Activated CD8-positive, alpha-beta memory T cell treated with anti-CD3 and anti-CD28 coated beads, Interleukin-2, amount 50 U/mL, for 48 hours (primary cell): Measurements from ENCODE around the gene SLC7A8.

Experiments
- DNase-seq: peaks from one replicate; pipeline ENCODE4 v3.0.0-alpha.2; 2020

Gene SLC7A8

DNA sequence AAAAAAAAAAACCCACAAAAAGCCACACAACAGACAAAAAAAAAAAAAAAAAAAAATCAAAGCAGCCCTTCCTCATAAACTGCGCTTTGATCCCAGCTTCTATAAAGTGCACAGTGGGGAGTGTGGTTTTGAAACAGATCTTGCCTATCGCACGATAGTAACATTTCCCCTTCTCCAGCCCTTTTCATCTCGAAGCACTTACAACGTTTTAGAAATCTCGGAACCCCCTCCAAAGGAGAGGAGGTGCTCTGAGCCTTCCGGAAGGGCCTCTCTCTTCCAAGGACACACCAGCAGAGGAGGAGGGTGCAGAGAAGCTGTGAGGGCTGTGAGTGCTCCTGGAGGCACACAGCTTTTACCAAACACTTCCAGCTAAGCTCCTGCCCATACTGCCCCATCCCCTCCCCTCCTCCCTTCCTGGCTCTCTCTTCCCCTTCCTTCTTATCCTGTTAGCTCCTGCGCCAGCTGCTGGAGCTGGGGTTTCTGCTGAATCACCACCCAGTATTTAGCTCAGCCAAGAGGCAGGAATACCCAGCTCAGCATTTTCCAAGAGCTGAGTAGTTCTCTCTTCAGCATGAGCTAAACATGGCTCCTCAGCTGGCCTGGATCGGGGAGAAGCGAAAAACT, 28.4 kb downstream of the SLC7A8 start:
- DNase-seq: no peak

DNA sequence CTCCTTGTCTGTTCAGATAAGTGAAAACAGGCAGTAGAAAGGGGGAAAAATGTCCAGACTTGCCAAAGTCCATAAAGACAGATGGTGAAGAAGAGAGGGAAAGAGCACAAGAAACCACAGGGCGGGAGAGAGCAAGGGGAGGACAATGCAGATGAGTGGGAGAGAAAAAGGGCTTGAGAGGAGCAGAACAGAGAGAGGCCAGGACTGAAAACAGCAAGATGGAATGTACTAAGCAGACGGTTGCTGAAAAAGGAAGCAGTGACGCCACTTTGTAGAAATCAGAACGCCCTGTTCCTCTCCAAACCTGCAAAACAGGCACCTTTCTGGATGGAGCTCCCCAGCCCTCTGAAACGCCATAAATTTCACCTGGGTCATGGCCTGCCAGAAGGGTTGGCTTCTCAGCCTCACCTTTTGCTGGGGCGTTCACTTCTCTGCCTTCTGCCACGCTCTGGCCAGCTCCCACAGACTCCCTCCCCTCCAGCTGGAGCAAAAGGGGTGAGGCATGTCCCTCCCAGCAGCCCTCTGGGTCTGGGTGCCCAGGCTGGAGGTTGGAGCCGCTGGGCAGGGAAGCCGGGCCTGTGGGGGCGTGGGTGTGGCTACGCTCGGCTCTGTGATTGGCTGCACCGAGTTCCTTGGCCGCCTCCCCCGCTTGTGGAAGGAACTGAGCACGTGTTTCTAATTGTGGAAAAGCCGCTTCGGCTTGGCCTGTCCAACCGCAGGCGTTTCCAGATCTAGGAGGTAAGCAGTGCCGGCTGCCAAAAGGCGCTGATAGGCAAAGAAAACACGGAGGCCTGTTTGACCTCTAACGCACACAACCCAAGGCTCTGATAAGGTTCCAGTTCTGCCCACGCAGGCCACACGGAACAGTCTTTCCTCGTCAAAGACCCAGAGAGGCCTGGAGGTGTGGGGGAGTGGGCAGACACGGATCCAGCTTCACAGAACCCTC, 29.3 kb downstream of the SLC7A8 start:
- DNase-seq: no peak

DNA sequence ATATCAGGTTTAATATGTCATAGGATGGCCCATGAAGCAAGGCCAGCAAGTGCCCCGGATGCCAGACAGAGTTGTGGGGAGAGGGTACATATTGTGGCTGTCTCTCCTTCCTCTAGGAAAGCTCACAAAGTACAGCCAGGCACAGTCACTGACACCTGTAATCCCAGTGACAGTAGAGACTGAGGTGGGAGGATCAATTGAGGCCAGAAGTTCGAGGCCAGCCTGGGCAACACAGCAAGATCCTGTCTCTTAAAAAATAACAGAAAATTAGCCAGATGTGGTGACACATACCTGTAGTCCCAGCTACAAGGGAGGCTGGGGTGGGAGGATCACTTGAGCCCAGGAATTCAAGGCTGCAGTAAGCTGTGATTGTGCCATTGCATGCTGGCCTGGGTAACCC, 32.1 kb downstream of the SLC7A8 start:
- no peak for DNase-seq

DNA sequence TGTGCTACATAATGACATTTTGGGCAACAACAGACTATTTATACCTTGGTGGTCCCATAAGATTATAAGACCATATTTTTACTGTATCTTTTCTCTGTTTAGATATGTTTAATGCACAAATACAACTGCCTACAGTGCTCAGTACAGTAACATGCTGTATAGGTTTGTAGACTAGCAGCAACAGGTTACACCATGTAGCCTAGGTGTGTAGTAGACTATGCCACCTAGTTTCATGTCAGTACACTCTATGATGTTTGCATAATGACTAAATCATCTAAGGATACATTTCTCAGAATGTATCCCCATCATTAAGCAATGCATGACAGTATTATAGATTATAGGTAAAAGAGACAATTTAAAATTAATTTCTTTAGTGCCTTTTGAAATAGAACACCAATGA, 33.7 kb downstream of the SLC7A8 start:
- no peak for DNase-seq

DNA sequence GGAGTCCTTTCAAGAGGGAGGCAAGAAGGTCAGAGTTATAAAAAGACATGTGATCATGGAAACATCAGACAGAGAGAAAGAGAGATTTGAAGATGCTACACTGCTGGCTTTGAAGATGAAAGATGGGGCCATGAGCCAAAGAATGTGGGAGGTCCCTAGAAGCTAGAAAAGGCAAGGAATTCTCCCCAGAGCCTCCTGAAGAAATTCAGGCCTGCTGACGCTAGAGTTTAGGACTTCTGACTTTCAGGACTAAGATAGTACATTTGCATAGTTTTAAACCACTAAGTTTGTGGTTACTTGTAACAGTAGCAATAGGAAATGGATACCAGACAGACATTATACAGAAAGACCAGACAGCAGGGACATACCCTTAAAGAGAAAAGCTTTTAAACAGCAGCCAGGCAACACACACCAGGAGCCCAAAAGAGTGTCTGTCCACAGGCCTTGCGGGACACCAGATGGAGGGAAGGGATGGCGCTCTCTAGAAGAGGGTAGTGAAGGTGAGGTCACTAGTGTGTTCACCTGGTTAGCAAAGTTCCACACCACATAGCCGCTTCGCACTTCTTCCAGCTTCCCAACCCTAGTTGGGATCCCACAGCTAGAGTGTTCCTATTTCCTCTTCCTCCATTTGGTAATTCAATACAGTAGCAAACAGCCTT, 34.7 kb downstream of the SLC7A8 start:
- no peak for DNase-seq

DNA sequence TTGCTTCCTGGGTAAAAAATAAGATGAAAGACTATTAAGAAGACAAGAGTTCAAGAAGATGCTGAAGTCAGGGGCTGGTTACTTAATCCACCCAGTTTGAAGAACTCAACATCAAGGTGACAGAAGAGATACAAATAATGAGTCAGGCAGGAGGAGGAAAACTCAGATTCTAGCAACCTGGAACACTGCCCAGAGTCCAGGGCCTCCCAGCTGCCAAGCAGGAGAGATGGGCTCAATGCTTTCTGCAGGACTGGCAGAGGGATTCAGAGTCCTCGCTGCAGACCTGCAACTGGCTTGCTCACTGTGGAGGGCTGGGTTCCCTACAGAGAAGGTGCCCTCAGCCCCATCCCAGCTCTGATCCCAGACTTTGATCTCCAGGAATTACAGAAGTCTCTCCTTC, 35.8 kb downstream of the SLC7A8 start:
- no peak for DNase-seq

DNA sequence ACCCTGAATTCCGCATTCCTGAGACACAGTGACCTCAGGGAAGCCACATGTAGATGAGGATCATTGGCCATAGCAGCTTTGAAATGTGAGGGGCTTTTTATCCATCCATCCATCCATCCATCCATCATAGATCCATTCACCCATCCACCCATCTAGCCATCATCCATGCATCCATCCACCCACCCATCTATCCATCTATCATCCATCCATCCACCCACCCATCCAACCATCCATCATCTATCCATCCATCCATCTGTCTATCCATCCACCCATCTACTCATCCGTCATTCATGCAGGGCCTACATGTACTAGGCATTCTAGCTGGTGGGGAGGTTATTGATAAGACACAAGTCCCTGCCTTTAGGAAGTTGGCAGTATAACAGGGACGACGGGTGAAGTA, 36.5 kb downstream of the SLC7A8 start:
- DNase-seq: no peak

DNA sequence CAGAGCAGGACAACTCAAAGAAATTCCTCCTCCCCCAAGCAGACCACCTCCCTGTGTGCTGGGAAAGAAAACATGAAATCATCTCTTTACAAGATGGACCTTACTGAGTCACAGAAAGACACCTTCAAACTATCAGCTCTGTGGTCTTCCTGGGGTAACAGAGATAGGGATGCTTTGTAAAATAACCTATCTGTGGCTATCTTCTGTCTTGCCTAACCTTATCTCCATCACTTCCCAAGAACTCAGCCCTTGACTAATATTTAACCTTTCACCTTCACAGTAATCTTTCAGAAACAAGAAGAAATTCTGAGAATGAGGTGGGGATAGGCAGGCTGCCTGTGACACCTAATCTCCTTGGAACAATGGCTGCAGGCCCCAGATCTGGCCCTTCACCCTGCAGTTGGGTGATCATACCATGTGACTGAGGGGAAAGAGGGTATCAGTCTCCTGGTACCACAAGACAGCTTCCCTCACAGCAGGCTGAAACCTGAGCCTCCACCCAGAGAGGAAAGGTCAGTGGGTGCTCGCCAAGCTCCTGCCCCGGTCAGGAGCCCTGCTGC, 37.0 kb downstream of the SLC7A8 start:
- DNase-seq: no peak

DNA sequence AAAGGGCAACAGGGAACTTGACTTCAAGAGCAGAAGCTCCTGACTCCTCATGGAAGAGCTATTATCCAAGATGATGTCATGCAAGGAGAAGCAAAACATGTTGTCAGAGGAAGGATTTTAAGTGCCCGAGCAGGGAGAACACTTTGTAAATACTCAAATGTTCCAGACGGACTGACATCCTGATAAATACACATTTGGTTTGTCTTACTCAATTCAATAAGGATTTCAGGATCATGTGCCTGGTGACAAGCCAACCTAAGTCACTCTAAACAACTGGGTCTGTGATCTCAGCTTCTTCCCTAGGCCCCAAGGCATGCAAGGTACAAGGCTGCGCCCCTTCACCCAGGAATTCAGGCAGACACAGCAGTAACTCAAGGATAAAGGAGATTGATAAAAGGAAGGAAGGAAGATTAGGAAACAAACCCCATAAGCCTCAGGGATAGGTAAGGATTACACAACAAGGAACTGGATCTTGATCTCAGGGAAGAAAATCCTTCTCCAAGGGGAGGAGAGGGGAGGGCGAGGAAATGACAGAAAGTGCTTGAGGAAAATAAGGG, 37.6 kb downstream of the SLC7A8 start:
- DNase-seq: no peak

DNA sequence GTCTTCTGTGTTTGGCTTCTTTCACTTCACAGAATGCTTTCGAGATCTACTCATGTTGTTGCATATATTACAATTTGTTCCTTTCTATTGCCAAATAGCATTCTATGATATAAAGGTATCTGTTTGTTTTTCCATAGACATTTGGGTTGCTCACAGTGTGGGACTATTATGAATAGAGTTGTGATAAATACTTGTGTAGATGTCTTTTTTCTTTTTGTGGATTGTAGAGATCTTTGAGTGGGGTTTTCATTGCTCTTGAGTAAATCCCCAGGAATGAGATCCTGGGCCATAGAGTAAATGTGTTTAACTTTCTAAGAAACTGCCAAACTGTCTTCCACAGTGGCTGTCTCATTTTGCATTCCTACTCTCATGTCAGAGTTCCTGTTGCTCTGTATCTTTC, 39.5 kb downstream of the SLC7A8 start:
- no peak for DNase-seq

DNA sequence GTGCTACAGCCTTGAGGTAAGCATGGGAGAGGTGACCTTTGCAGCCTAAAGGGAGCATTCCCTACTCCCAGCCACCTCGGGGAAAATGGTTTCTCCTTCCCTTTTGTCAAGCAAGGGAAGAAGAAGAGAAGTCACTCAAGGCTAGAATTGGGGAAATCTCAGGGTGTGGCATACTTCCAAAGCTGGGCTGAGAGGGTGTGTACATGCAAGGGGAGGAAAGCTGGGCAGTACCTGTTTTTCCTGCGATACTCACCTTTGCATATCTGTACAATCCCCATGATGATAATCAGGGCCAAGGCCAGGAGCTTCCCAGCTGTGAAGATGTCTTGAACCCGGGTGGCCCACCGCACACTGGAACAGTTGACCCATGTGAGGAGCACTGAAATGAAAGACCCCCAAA, 40.6 kb downstream of the SLC7A8 start:
- no peak for DNase-seq

DNA sequence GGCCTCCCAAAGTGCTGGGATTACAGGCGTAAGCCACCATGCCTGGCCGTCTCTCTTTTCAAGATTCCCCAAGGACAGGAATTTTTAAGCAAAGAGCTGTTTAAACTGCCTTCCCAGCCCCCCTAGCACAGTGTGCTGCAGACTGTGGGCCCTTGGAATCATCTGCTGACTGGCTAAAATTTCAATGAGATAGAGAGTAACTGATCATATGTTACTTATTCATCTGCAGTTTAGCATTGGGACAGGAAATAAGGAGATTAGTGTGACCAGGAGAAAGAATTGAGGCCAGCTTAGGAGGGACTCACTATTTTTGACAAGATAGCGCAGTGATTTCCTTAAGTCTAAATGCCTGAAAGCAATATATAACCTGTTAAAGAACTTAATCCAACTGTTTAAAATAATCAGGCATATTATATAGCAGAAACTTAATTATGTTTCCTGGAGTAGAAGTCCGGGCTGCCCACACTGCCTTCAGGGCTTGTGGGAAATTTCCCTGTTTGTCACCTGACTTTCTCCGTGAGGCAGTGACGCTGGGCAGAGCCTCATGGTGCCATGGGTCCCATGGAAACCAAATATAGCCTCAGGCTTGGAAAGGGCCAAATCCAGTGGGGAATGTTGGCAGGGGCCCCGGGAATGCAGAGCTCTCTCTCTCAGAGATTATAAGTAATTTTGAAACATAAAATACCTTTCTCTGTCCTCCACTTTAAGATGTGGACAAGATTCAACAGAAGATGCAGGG, 41.6 kb downstream of the SLC7A8 start:
- no peak for DNase-seq

DNA sequence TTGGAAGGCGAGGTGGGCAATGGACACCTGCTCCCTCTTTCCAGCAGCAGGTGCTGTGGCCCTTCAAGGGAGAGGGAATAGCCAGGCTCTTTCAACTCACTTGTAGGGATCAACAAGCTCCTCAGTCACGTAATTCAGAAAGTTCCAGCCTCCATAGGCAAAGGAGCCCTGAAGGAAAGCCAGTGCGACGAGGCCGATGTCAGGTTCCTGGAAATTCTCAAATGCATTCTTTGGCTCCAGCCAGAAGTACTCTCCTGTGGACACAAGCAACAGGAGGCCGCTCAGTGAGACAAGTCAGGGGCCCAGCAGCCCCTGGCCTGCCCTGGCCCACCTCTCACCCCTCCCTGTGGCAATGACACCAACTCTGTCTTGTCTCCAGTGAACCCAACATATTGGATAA, 43.1 kb downstream of the SLC7A8 start:
- no peak for DNase-seq

DNA sequence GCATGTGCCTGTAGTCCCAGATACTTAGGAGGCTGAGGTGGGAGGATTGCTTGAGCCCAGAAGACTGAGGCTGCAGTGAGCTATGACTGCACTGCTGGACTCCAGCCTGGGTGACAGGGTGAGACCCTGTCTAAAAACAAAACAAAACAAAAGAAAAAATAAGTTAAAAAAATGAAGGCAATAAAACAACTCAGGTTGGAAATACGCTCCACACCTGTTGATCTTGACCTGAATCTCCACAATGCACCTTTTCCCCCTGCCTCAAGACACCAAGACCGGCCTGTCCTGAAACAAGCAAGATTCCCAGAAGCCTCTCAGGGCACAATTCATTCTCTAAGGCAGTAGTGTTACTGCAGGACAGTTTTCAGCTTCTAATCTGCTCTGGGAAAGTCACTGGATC, 43.6 kb downstream of the SLC7A8 start:
- no peak for DNase-seq

DNA sequence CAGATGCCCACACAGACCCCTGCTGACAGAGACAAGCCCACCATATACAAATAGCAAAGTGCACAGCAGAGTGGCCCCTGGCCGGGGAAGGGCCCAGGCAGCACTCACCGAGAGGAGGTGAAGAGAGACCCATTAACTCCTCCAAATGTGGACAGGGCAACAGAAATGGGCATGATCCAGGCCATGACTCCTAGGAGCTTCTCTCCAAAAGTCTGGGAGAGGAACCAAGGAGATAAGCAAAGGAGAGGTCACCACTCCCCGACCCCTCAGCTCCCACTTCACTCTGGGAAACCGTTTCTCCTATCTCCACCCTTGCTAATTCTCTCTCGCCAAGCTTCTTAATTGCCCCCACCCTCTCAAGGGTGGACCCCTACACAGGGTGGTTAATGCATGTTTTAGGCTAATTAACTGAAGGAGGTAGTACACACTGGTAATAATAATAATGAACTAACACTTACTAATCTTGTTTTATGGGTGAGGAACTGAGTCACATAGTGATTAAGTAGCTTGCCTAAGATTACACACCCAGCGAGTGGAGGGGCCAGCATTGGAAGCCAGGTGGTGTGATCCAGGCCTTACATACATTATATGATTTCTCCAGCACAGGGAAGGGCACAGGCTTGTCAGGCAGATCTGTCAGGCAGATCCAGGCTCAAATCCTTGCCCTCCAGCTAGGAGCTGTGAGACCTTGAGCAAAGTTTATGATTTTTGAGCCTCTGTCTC, 45.5 kb downstream of the SLC7A8 start:
- DNase-seq: no peak

DNA sequence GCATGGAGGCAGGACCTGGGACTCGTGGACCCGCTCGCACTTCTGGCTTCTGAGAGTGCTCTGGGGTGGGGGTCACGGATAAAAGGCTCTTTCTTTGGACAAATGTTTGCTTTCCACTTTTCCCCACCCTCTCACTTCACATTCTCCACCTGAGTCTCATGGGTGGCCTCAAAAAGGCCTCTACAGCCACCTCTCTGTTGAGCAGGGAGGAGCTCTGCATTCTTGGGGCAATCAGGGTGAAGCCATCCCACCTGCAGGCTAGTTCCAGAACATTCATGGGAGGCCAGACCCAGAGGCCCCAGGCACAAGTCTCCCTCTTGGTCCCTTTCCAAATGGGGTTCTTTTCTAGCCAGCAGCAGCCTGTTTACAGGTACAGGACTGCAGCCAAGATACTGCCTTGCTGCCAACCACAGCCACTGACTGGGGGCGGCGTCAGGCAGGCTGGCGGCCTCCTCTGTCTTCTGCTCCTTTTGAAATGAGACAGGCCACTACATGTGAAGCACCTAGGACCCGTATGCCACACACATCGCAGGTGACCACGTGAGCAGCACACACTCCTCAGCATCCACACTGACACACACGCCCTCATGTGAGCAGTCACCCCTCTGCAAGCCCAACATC, 46.2 kb downstream of the SLC7A8 start:
- no peak for DNase-seq

DNA sequence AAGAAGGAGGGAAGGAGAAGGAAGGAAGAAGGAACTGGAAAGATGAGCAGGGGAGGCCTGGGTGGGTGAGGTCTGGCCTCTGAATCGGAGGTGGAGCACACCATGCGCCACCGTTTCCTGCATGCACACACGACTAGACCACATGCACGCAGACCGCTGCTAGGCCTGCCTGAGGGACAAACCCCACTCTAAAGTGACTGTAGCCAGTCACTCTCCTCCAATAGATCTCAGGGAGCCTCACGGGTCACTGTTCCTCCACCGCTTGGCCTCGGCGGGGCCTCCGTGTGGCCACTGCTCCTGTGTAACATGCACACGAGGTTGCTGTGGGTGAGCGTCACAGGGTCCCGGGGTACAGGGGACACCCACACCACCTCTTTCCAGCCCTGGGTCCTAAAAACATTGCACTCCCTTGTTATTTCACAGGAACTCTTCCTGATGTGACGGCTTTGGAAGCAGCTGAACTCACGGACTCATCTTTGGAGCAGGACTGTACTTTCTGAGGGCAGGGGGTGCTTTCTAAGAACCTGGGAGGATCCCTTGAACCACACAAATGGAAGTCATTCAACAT, 46.8 kb downstream of the SLC7A8 start:
- DNase-seq: no peak

DNA sequence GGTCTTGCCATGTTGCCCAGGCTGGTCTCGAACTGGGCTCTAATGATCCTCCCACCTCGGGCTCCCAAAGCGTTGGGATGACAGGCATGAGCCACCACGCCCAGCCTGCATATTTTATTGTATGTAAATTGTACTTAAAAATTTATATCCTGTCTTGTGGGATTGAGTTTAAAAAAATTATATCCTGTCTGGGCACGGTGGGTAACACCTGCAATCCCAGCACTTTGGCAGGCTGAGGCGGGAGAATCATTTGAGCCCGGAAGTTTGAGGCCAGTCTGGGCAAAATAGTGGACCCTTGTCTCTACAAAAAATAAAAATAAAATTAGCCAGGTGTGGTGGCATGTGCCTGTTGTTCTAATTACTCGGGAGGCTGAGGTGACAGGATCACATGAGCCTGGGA, 50.5 kb downstream of the SLC7A8 start:
- no peak for DNase-seq

DNA sequence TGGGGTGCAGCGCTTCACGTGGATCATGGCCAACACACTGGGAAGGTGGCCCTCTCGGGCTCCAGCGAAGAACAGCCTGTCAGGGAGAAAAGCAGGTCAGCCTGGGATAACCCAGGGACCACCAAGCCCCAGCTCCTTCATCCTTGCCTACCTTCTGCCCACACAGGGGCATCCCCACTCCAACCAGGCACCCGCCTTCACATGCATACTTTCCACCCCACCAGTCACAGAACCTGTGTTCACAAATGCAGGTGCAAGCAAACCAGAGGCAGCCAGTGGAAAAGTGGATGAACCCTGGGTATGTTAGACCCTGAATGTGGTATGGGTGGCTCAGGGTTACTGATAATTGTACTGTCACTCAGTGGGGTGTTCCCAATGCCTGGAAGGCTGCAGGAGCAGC, 52.0 kb downstream of the SLC7A8 start:
- no peak for DNase-seq

DNA sequence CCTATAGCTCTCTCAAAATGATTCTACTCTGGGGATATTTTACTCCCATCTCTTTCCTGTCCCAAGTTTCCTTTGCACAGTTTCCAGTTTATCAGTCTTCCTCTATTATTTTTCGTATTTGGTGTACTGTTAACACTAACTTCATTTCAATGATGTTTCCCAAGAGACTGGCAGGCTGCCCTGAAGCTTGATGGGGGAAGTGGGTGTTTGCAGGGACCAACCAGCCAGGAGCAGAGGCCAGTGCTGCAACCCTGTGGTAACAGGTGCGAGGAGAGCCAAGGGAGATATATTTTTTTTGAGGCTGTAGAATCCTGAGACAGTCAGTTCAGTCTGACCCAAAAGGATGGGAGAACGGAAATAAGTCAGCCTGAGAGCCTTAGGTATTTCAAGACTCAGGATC, 52.6 kb downstream of the SLC7A8 start:
- no peak for DNase-seq

DNA sequence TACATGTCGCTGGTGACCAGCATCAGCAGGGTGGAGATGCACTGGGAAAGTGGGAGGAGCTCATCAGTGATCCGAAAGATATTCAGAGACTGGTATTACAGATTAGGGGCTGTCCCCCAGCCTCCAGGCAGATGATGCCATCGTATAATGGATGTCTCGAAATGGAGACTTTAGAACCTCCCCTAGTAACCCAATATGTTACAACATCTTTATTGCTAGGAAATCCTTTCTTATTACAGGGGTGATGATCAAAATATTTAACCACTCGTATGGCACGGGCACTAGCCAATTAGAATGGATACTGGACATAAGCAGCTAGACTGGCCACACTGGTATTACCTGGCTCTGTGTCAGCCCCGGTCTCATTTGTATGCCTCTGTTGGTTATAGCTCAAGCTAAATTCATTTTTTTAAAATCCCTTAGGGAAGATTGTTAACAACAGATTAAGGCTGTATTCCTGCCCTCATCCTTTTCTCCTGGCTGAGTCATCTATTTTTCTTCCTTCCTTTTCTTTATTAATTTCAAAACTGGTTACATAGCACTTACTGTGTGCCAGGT, 53.6 kb downstream of the SLC7A8 start:
- DNase-seq: no peak
